ENCODE measurements around the gene ACACB.
A peak's percentile ranks its signal among the peaks of the same experiment; 100 is the strongest.
"Not testable (repeated sequence)": the region's sequence is repeated elsewhere in the genome, so short reads cannot be mapped to it uniquely, and the experiment has no call there.

The ACACB gene

DNA sequence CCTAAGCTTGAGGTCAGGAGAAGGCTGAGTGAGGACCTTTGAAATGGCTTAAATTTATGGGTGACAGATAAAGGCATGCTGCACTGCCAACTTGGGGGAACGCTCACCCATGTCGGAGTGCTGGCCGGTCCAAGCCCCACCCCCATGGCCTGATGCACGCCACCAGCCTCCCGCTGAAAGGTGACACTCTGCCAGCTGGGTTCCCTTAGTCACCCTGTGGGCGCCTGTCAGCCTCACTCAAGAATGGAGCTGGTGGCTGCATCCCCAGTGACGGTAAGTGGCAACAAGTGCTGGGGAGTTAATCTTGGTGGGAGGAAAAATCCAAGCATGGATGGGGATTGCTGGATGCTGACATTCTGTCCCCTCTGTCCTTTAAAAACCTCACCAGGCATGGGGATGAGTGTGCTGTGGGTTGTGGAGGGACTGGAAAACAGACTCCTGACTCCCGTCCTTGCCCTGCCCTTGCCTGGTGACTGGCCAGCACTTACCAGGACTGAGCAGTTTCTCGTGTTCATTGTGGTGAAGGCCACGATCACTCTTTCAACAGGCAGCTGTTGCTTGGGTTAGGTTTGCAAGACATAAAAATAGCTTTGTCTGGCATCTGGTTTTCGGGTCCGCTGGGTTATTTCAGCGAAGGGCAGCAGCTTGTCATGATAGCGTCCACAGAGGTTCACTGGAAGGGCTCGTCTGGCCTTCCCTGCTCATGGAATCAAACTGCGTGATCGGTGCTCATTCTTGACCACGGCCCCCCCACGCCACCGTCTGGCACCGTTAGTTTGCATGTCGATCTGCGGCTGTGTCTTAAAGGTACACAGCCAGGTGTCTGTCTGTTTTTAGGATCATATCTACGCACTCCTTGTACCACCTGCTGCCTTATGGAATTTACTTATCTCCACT lies 15.0 kb downstream of the ACACB start:
- intact Hi-C loops (cut with DNase I) = no loop called here
- DNase-seq = peak in 22 of 42 donors; percentile 9 to 73 (median 38)

DNA sequence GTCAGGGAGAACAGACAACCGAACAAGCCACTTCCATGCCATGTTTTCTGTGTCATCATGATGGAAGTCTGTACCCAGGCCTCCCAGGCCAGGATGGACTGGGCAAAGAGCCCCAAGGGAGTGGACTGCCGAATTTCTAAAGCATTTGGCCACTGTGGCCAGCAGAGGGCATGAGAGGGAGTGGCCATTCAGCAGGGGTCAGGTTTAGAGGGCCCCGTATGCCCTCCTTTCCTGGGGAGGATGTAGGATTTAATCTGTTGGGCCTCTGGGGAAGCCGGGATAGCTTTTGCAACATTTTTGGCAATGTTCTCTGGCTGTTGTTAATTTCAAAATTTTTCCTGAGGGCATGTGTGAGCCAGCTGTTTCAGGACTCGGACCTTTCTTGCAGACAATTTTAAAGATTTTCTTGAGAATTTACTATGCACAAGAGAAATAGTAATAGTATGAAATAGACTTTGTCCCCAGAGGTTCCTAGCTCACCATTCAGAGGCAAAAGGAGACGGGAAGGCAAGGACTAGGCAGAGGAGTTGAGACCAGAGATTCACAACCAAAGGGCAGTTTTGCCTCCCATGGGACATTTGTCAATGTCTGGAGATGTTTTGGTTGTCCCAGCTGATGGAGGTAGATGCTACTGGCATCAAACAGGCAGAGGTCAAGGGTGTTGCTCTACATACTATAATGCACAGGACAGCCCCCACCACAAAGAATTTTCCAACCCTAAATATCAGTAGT lies 18.0 kb downstream of the ACACB start:
- DNase-seq = peak in 13 of 42 donors; percentile 8 to 72 (median 33)
- intact Hi-C loops (cut with DNase I) = no loop called here

DNA sequence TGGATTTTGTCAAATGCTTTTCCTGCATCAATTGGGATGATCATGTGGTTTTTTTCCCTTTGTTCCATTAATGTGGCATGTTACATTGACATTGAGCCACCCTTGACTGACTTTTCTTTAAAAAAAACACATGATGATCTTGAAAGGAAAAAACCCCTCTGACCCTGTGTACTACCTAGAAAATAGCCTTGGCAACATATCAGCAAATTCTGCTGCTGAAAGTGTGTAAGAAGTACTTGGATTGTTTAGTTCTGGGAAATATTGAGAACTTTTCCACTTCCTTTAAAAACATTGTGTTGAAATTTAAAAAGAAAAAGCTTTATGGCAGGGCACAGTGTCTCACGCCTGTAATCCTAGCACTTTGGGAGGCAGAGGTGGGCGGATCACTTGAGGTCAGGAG lies 20.7 kb downstream of the ACACB start:
- intact Hi-C loops (cut with DNase I) = no loop called here
- no peak for DNase-seq

DNA sequence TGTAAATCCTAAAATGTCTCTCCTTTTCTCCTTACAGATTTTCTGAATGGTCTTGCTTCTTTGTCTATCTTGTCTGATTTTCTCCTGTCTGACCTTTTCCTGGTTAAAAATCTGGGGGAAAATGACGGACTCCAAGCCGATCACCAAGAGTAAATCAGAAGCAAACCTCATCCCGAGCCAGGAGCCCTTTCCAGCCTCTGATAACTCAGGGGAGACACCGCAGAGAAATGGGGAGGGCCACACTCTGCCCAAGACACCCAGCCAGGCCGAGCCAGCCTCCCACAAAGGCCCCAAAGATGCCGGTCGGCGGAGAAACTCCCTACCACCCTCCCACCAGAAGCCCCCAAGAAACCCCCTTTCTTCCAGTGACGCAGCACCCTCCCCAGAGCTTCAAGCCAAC lies 23.0 kb downstream of the ACACB start:
- DNase-seq = no peak
- intact Hi-C loops (cut with DNase I) = no loop called here

DNA sequence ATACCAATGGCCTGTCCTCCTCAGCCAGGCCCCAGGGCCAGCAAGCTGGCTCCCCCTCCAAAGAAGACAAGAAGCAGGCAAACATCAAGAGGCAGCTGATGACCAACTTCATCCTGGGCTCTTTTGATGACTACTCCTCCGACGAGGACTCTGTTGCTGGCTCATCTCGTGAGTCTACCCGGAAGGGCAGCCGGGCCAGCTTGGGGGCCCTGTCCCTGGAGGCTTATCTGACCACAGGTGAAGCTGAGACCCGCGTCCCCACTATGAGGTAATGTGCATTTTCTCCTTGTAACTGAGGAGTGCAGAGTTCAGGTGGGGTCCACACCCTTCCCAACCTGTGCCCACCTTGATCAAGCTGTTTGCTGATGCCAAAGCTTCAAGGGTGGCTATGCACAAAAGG lies 23.4 kb downstream of the ACACB start:
- no peak for DNase-seq
- intact Hi-C loops (cut with DNase I) = no loop called here

DNA sequence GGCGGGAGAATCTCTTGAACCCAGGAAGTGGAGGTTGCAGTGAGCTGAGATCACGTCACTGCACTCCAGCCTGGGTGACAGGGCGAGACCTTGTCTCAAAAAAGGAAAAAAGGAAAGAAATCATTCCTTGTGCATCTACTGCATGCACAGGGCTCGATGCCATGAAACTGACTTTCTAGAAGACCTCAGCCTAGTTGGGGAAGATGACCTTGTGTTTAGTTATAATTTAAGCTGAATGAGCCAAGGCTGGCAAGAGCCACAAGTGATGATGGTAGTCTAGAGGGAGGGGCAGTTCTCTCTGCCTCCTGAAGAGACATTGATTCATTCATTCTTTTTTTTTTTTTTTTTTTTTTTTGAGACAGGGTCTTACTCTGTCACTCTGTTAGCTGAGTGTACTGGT lies 24.2 kb downstream of the ACACB start:
- no peak for DNase-seq
- intact Hi-C loops (cut with DNase I) = no loop called here

DNA sequence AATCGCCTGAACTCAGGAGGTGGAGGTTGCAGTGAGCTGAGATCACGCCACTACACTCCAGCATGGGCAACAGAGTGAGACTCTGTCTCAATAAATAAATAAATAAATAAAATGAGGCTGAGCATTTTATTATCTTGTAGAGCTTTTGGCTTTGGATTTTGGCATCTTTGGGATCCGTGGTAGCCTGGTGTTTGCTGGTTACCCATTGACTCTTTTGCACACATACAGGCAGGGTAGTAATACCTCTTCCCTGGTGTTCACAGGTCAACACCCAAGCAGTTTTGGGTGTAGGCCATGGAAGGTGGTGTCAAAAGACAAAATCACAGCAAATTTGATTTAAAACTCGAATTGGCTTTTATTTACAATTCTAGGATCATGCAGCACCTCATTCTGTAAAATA lies 27.8 kb downstream of the ACACB start:
- intact Hi-C loops (cut with DNase I) = no loop called here
- no peak for DNase-seq

DNA sequence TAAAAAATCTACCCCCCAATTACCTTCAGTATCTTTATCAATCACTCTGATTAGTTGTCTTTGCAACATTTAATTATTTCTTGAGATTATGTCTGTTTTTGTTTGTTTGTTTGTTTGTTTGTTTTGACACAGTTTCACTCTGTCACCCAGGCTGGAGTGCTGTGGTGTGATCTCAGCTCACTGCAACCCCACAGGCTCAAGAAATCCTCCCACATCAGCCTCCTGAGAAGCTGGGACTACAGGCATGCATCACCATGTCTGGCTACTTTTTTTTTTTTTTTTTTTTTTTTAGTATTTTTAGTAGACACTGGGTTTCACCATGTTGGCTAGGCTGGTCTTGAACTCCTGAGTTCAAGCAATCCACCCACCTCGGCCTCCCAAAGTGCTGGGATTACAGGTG lies 30.7 kb downstream of the ACACB start:
- intact Hi-C loops (cut with DNase I) = not testable (repeated sequence)

DNA sequence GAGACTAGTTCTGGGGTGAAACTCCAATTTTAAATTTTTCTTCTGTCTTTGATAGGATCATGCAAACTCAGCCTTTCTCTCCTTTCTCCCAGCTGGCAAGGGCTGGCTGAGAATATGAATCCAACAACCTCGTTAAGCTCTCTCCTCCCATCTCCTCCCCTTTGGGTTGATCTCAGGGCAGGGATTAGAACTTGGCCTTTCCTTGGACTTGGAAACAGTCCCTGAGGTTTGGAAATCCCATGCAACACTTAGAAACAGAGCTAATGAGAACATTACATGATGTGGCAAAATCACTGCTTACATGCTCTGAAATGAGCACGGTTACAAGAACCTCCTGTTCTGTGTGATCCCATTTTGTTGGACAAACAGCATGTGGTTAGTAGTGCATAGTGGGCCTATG lies 31.6 kb downstream of the ACACB start:
- DNase-seq = peak in 4 of 42 donors; percentile 13 to 30 (median 17)
- intact Hi-C loops (cut with DNase I) = no loop called here

More for the DNA sequence above, 30.7 kb downstream of the ACACB start:
- not testable (repeated sequence) for DNase-seq

DNA sequence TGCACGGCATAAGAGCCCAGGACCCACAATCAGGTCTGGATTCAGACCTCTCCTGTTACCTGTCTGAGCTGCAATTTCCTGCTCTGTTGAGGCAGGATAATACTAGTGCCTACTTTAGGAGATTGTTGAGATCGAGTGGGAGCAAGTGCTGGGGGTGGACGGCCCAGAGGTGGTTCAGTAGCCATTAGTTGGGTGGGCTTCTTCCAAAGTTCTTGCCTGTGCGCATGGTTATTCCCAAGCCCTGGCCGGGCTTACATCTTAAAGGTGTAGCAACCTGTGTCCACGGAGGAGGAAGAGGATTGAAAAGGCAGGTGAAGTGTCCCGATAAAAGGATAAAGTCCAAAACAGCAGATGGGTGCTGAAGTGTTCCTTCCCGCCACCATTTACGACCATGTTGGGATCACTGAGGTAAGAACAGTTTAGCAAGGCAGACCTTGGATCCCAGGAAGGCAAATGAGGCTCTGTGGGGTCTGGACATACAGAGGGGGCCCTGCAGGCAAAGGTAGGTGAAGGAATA lies 33.8 kb downstream of the ACACB start:
- intact Hi-C loops (cut with DNase I) = no loop called here

DNA sequence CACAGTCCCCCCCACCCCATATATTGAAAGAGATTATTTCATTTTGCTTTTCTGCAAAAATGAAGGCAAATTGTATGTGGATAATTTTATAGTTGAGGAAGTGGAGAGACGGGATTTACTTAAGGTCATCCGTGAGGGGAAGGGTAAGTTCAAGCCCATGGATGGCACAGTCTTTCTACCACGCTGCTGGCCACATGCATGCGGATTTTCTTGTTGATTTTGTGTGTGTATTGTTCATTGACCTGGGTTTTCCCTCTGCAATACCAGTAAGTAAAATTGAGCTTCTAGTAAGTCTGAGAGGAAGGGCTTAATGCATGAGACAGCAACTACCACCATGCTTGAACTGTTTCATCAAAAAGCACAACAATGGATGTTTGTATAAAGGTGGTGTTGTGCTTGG lies 35.1 kb downstream of the ACACB start:
- intact Hi-C loops (cut with DNase I) = no loop called here
- DNase-seq = no peak

More for the DNA sequence above, 33.8 kb downstream of the ACACB start:
- DNase-seq = no peak

DNA sequence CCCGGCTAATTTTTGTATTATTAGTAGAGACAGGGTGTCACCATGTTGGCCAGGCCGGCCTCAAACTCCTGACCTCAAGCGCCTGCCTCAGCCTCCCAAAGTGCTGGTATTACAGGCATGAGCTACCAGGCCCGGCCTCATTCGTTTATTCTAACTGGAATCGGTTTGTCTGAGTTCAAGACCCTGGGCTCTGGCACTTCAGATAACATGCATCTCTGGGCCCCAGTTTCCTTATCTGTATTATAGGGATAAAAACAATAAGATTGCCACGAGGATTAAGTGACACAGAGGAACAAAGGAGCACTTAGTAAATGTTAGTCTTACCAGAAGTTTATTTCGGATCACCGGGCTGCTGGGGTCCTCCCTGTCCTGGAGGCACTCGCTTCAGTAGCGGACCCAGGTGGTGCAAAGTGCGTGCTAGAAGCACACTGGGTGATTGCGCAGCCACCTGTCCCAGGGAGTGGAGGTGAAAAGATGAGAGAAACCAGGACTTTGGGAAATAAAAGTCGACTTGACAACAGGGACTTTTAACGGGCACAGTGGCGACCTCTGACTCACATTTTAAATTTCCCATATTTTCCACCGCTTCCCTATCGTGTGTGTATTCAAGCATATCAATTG lies 37.5 kb downstream of the ACACB start:
- intact Hi-C loops (cut with DNase I) = no loop called here
- DNase-seq = peak in 2 of 42 donors; percentile 14 to 24

DNA sequence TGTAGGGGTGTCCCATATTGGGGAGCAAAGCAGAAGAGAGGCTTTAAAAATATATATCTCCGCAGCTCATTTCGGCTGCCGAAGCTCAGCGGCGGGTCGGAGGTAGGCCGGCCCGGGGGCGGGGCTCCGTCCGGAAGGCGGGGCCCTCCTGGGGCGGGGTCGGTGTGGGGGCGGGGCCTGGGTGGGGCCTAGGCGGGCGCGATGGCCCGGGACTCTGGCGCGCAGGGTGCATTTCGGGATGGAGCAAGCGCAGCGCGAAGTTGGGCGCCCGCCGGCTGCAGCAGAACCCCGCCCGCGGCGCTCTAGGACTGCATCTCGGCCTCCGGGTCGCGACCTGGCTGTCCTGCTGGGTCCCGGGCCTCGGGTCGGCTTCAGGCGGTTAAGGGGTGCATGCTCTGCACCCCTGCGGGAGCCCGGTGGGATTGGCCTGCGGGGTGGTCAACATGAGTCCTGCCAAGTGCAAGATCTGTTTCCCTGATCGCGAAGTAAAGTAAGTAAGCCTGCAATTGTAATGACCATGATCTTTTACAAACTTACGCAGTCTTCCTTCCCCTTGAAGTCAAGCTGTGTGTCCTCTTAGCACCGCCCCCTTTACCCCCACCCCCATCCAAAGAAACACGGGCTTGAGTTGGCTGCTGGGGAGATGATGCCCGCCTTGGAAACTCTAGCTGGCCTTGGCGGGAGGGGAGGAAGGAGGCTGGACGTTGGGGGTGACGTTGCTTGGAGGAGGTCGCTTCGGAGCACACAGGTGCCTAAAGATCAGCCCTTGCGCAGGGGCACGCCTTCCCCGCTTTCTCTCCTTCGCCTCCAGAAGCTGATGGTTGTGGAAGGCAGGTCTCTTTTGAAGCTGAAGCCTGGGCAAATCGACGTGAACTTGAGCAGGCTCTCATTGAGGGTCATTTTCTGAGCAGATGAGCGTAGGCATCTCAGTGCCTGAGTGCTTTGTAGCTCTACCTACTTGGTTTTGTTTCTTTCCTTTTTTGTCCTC lies 38.4 kb downstream of the ACACB start:
- DNase-seq = peak; percentile 50 to 93 (median 84)
- intact Hi-C loops (cut with DNase I) = no loop called here

DNA sequence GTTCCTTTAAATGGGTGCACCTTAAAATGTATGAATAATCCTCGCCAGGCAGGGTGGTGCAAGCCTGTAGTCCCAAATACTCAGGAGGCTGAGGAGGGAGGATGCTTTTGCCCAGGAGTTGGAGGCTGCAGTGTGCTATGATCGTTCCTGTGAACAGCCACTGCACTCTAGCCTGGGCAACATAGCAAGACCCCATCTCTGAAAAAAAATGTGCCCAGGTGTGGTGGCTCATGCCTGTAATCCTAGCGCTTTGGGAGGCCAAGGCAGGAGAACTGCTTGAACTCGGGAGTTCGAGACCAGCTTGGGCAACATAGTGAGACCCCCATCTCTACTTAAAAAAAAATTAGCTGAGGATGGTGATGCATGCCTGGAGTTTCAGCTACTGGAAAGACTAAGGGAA lies 39.6 kb downstream of the ACACB start:
- intact Hi-C loops (cut with DNase I) = no loop called here
- no peak for DNase-seq

DNA sequence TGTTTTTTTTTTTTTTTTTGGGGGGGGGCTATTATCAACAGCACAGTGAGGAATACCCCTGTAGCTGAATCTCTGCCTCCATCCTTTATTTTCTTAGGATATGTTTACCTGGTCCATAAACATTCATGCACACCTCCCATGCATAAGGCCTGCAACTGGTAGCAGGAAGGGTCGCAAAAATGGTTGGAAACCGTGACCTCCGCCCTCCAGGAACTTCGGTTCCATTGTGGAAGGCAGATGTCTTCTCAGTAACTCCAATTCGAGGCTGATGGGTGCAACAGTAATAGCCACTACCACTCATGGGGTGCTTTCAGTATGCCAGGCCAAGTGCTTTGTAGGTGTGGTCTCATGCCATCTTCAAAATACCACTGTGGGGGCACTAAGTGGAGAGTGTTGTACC lies 40.2 kb downstream of the ACACB start:
- intact Hi-C loops (cut with DNase I) = no loop called here
- DNase-seq = no peak

DNA sequence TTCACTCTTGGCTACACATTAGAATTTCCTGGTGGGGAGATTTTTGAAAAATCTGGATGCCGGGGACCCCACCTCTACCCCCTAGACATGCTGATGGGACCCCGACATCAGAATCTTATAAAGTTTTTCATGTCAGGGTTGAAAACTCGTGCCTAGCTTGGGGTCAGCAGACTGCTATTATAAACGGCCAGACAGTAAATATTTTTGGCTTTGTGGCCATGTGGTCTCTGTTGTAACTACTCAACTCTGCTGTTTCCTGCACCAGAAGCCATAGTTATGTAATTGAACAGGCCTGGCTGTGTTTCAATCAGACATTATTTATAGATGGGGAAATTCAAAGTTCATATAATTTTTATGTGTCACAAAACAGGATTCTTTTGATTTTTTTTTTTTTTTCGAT lies 41.6 kb downstream of the ACACB start:
- no peak for DNase-seq
- intact Hi-C loops (cut with DNase I) = no loop called here

DNA sequence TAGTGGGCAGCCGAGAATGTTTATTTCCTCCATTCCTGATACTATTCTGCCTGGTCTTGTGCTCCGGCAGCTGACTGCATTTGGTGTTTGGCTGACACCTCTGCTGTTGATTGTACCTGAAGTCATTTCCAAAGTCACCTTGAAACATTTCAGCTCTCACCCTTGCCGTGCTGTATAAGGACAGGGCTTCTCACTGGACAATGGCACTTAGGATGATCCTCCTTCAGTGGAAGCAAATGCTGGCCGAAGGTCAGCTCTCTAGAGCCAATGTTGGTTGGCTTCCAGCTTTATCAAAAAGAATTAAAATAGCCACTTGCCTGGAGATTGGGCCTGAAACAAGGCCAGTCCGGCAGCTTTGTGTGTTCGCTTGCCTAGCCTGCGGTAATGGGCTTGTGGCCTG lies 44.0 kb downstream of the ACACB start:
- DNase-seq = no peak

DNA sequence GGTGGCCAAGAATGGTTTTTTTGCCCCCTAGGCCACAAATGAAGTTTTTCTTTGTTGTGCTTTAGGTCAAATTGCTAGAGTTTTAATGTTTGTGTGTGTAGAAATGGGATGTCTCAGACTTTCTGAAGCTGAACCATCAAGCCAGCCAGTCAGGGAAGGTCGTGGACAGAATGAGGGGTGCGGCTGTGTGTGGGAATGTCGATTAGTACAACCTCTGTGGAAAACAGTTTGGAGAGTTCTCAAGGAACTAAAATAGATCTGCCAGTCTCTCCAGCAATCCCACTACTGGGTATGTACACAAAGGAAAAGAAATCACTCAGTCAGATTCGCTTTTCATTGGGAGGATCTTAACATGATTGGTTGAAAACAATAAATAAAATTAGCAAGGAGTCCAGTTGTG lies 44.5 kb downstream of the ACACB start:
- DNase-seq = no peak
- intact Hi-C loops (cut with DNase I) = no loop called here

More for the DNA sequence above, 44.0 kb downstream of the ACACB start:
- intact Hi-C loops (cut with DNase I) = no loop called here

DNA sequence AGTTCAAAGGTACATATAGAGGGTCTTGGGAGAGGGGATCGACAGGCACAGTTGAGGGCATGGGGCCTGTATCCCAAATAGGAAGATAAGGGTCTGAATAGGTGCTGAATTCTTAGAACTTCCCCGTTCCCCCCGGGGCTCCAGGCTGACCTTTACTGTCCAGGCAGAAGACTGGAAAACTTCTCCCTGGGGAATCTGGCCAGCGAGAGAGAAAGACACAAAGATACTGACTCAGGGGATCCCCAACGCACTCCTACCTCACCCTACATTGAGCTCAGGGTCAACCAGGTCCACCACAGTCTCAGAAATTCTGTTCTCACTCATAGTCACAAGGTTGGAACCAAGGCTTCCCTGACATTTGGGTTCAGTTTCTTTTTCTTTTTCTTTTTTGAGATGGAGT lies 46.2 kb downstream of the ACACB start:
- intact Hi-C loops (cut with DNase I) = no loop called here
- no peak for DNase-seq
